ENCODE measurements around the gene MYCBP.

- TF ChIP-seq EZH2 (IDR thresholded peaks at IDR 0.05; ENCODE audit: low read depth, low read length, severe bottlenecking) (no peak), POLR2A (IDR thresholded peaks at IDR 0.05; ENCODE audit: control extremely low read depth in 1 of 2, low read depth in 2 of 2, low read length in 2 of 2) (no peak), YY1 (IDR thresholded peaks at IDR 0.05; ENCODE audit: low read depth, low read length) (no peak), GABPA (IDR thresholded peaks at IDR 0.05; ENCODE audit: borderline replicate concordance, insufficient read depth, low read length) (no peak), CTCF (IDR thresholded peaks at IDR 0.05; ENCODE audit: control extremely low read depth in 1 of 3, insufficient read depth in 1 of 3, low read depth in 1 of 3, low read length in 3 of 3) (no peak), MAFK (IDR thresholded peaks at IDR 0.05; ENCODE audit: low read depth, low read length) (no peak), CEBPB (IDR thresholded peaks at IDR 0.05; ENCODE audit: low read depth, low read length) (no peak), ASH2L (IDR thresholded peaks at IDR 0.05; ENCODE audit: low read length) (no peak), ATF3 (IDR thresholded peaks at IDR 0.05; ENCODE audit: insufficient read depth, low read depth, low read length) (no peak), NRF1 (IDR thresholded peaks at IDR 0.05; ENCODE audit: low read depth, low read length) (no peak), CHD2 (IDR thresholded peaks at IDR 0.05; ENCODE audit: low read length) (no peak)
Observed at GRCh38 chr1:38872401-38873026, 634 bp downstream of the MYCBP start.
